GM12878 (cell line): ENCODE measurements around the gene CALM3. TPM values are rescaled to one million over a fixed set of nuclear protein-coding genes. Genes with fewer than 3 reads are reported as not detected.

ENCODE experiments used
- ATAC-seq: fragments of 200-7000 bp; cut with Tn5 transposase; 3 replicates; pipeline ENCODE4 v1.9.1; 2020; ENCODE audit warnings: mild to moderate bottlenecking, moderate library complexity
- BruUV-seq: library from RNA; stranded (reverse); fragments of 400-500 nt; replicated peaks from 2 replicates; lab custom pipeline; 2021; lab: Mats Ljungman, UMichigan
- CTCF ChIA-PET: fragments of 300-600 bp; sonication (Branson Sonifier 250); formaldehyde crosslinking; extraction: SDS; loops from one replicate; lab custom pipeline; 2021; ENCODE audit warnings: inconsistent platforms; lab: Yijun Ruan, JAX
- POLR2A ChIA-PET: fragments of 350-600 bp; formaldehyde crosslinking; extraction: SDS; loops from one replicate; lab custom pipeline; 2021; ENCODE audit warnings: inconsistent platforms; lab: Charles Lee
- RAD21 ChIA-PET: fragments of 300-600 bp; sonication (Branson Sonifier 250); formaldehyde crosslinking; loops from one replicate; lab custom pipeline; 2023; ENCODE audit warnings: antibody characterized with exemption; ENCODE audit not compliant: unreplicated experiment; lab: Charles Lee
- SMC1A ChIA-PET: fragments of 300-600 bp; sonication (Branson Sonifier 250); formaldehyde crosslinking; loops from one replicate; lab custom pipeline; 2023; ENCODE audit not compliant: unreplicated experiment, uncharacterized antibody; lab: Charles Lee
- DNase-seq: peaks from one replicate; pipeline ENCODE4 v3.0.0-alpha.2; 2011; ENCODE audit warnings: low read depth, low spot score
- FAIRE-seq: peaks from 3 replicates; lab custom pipeline; 2011; peaks lifted over from hg19 to GRCh38; lab: Jason Lieb, UNC
- H2AFZ ChIP-seq: 2 replicates; pipeline ENCODE4 v1.6.0; 2011; ENCODE audit warnings: low read depth, low read length, control low read depth; ENCODE audit not compliant: control insufficient read depth
- H3K27ac ChIP-seq: 2 replicates; pipeline ENCODE4 v1.5.1; 2011; ENCODE audit warnings: control low read depth; ENCODE audit not compliant: control insufficient read depth, insufficient read depth
- H3K27me3 ChIP-seq, 2 experiments: replicated peaks in 1 of 2; 2 replicates each; pipeline versions ENCODE4 v1.6.0 to v1.6.1; 2011; ENCODE audit warnings: low read length in 1 of 2; ENCODE audit not compliant: control insufficient read depth in 2 of 2, insufficient read depth in 2 of 2
- H3K36me3 ChIP-seq, 2 experiments: 2 replicates each; pipeline ENCODE4 v1.5.1; 2011; ENCODE audit warnings: low read length in 1 of 2; ENCODE audit not compliant: control insufficient read depth in 2 of 2, insufficient read depth in 2 of 2
- H3K4me1 ChIP-seq: 2 replicates; pipeline ENCODE4 v1.6.1; 2011; ENCODE audit warnings: mild to moderate bottlenecking, low read length, moderate library complexity, mixed read lengths; ENCODE audit not compliant: control insufficient read depth, insufficient read depth
- H3K4me2 ChIP-seq: 2 replicates; pipeline ENCODE4 v1.6.0; 2011; ENCODE audit warnings: control low read depth; ENCODE audit not compliant: control insufficient read depth, insufficient read depth
- H3K4me3 ChIP-seq: fragments of 200-600 bp; sonication (generic); 2 replicates; pipeline ENCODE4 v1.5.1; 2016
- H3K79me2 ChIP-seq: 2 replicates; pipeline ENCODE4 v1.6.0; 2011; ENCODE audit warnings: low read length; ENCODE audit not compliant: control insufficient read depth, insufficient read depth
- H3K9ac ChIP-seq: 2 replicates; pipeline ENCODE4 v1.8.0; 2011; ENCODE audit warnings: low read length, control low read depth, mixed read lengths; ENCODE audit not compliant: control insufficient read depth, insufficient read depth
- H3K9me3 ChIP-seq: replicated peaks from 3 replicates; pipeline ENCODE4 v1.5.1; 2011; ENCODE audit warnings: mild to moderate bottlenecking, low read length; ENCODE audit not compliant: control insufficient read depth, insufficient read depth
- H4K20me1 ChIP-seq: 2 replicates; pipeline ENCODE4 v1.6.0; 2011; ENCODE audit not compliant: control insufficient read depth, insufficient read depth
- BMI1 ChIP-seq: fragments of 450-650 bp; IDR thresholded peaks from 2 replicates; pipeline ENCODE4 v1.6.1; 2016; ENCODE audit warnings: mild to moderate bottlenecking, moderate library complexity, borderline replicate concordance
- CREB1 ChIP-seq: IDR thresholded peaks from 2 replicates; pipeline ENCODE4 v1.6.1; 2012; ENCODE audit warnings: low read depth, mild to moderate bottlenecking, inconsistent platforms
- NFYB ChIP-seq: IDR thresholded peaks from 2 replicates; pipeline ENCODE4 v1.6.1; 2011; ENCODE audit warnings: low read depth, mild to moderate bottlenecking, low read length, improper control_type of control experiment, moderate library complexity; ENCODE audit not compliant: insufficient read depth
- NRF1 ChIP-seq: conservative IDR thresholded peaks from 2 replicates; pipeline ENCODE4 v1.6.1; 2011; ENCODE audit warnings: mild to moderate bottlenecking, low read depth, low read length, improper control_type of control experiment
- RBBP5 ChIP-seq: fragments of 200-600 bp; sonication (generic); conservative IDR thresholded peaks from 2 replicates; pipeline ENCODE4 v1.6.1; 2016
- RFX5 ChIP-seq: IDR thresholded peaks from 2 replicates; pipeline ENCODE4 v1.6.1; 2011; ENCODE audit warnings: low read depth, low read length, improper control_type of control experiment
- SP1 ChIP-seq: IDR thresholded peaks from one replicate; pipeline ENCODE4 v1.6.1; 2011; ENCODE audit warnings: low read depth, low read length
- WGBS: methylation state at CpG from one replicate; pipeline ENCODE4 v1.1.6; 2016; ENCODE audit warnings: low lambda C conversion rate; ENCODE audit not compliant: insufficient replicate concordance, insufficient coverage; ENCODE audit errors: missing lambda C conversion rate; 5-methylcytosine and 5-hydroxymethylcytosine counted together
- in situ Hi-C: fragments of 300-500 bp; cut with MboI; formaldehyde crosslinking; loops from 9 replicates; pipeline ENCODE4 v1.14.3; 2018; ENCODE audit warnings: mixed read lengths
- intact Hi-C: fragments of 100-400 bp; cut with micrococcal nuclease; formaldehyde crosslinking; loops from one replicate; pipeline ENCODE4 v1.14.2; 2022; ENCODE audit not compliant: unreplicated experiment
- polyA plus RNA-seq, 11 experiments: library from polyadenylated mRNA; depleted of rRNA in 4 of 11; unstranded in 6 of 11; stranded (reverse) in 5 of 11; fragments of >200 nt; fragmentation: Nextera tagmentation in 4 of 11; fragmentation: Illumina TruSeq in 1 of 11; extraction: Ambion mirVana in 4 of 11; extraction: Trizol in 1 of 11; gene quantifications; 1 replicate in 1 of 11; 2 replicates in 10 of 11; pipeline versions ENCODE4 v1.2.1 to v1.2.3, GENCODE V29; 2011 to 2016; ENCODE audit warnings: inconsistent platforms in 2 of 11, missing spikeins in 2 of 11, low read depth in 1 of 11
- total RNA-seq, 4 experiments: library from RNA; depleted of rRNA in 3 of 4; stranded (reverse); fragments of >200 nt in 3 of 4; fragmentation: Illumina TruSeq in 1 of 4; extraction: Trizol in 1 of 4; gene quantifications; 2 replicates each; pipeline versions ENCODE4 v1.2.1 to v1.2.3, GENCODE V29; 2013 to 2021
- TF ChIP-seq, protein P1 (sequence below): fragments of 450-650 bp; IDR thresholded peaks from 2 replicates; pipeline ENCODE4 v1.6.1; 2017; ENCODE audit warnings: mild to moderate bottlenecking, low read depth, inconsistent platforms; ENCODE audit not compliant: poor library complexity, severe bottlenecking

Gene CALM3
- total and polyA plus RNA-seq, 10 of the 15 experiments (the other 5 are each of a cell fraction or from before 2014, with no cell fraction given), result 164 to 849 (median 347) TPM

DNA sequence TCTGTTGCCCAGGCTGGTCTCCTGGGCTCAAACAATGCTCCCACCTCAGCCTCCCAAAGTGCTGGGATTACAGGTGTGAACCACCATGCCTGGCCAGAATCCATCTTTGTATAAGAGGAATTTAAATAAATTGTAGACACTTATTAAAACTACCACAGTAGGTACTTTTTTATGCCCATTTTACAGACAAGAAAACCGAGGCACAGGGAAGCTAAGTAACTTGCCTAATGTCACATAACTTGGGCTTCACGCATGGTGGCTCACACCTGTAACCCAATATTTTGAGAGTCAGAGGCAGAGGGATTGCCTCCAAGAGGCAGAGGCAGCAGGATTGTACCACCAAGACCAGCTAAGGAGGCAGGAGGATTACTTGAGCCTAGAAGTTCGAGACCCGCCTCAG is 22.7 kb upstream of the CALM3 start:
- ChIA-PET CTCF (no interaction called here), RAD21 (no interaction called here), SMC1A (no interaction called here), POLR2A (no interaction called here)
- Histone ChIP-seq H3K4me3 (no peak overlapping the region), H3K27me3 (no peaks in the 10 kb centered on the region), H3K9me3 (no peaks in the 10 kb centered on the region), H2AFZ (no peak overlapping the region), H3K36me3 (no peaks in the 10 kb centered on the region), H3K79me2 (no peaks in the 10 kb centered on the region), H3K9ac (no peak overlapping the region), H3K4me2 (no peak overlapping the region), H3K27ac (no peak overlapping the region), H4K20me1 (no peaks in the 10 kb centered on the region), H3K4me1 (no peaks in the 10 kb centered on the region)
- no peak for DNase-seq
- intact Hi-C loops (no loop called here), in situ Hi-C loops (no loop called here)
- FAIRE-seq, result no peak
- TF ChIP-seq, protein P1, sequence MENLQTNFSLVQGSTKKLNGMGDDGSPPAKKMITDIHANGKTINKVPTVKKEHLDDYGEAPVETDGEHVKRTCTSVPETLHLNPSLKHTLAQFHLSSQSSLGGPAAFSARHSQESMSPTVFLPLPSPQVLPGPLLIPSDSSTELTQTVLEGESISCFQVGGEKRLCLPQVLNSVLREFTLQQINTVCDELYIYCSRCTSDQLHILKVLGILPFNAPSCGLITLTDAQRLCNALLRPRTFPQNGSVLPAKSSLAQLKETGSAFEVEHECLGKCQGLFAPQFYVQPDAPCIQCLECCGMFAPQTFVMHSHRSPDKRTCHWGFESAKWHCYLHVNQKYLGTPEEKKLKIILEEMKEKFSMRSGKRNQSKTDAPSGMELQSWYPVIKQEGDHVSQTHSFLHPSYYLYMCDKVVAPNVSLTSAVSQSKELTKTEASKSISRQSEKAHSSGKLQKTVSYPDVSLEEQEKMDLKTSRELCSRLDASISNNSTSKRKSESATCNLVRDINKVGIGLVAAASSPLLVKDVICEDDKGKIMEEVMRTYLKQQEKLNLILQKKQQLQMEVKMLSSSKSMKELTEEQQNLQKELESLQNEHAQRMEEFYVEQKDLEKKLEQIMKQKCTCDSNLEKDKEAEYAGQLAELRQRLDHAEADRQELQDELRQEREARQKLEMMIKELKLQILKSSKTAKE, result no peak
- TF ChIP-seq NRF1 (no peak), RBBP5 (no peak)
- 47% methylated on average over 4 of the region's 4 CpGs for WGBS
- ATAC-seq, result no peak
- no TSS peak for BruUV-seq

DNA sequence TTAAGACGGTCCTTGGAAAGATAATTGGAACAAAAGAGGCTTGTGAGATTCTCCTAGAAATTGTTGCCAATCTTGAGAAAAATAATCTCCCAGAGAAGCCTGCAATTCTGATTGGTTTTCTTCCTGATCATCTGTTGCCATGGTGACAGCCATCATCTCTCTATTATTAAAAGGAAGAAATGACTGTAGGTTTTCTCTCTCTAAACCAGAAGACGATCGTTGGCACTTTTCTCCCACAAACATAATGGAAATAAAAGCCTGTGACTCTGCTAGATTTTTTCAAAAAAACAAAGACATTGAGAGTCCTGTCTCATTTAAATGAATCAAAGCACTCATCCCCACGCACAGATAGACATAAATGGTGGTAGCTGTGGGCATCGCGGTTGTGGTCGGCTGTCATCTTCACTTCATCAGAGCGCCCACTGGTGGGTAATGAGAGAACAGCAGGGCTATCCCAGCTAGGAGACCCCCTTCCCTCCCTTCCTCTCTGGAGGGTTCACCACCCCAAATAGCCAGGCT is 21.7 kb upstream of the CALM3 start:
- intact Hi-C loops (no loop called here), in situ Hi-C loops (no loop called here)
- H3K27ac ChIP-seq, result no peak overlapping the region
- ChIA-PET SMC1A (no interaction called here), POLR2A (no interaction called here), CTCF (no interaction called here), RAD21 (no interaction called here)
- no peak overlapping the region for H3K4me2 ChIP-seq
- H4K20me1 ChIP-seq, result no peaks in the 10 kb centered on the region
- no peak overlapping the region for H3K4me3 ChIP-seq
- BruUV-seq, result no TSS peak
- no peak for ATAC-seq
- no peaks in the 10 kb centered on the region for H3K36me3 ChIP-seq
- 47% methylated on average over 8 of the region's 8 CpGs for WGBS
- no peak overlapping the region for H3K9ac ChIP-seq
- no peaks in the 10 kb centered on the region for H3K9me3 ChIP-seq
- no peaks in the 10 kb centered on the region for H3K79me2 ChIP-seq
- no peak for FAIRE-seq
- no peak overlapping the region for H2AFZ ChIP-seq
- TF ChIP-seq BMI1, result peak; percentile 58
- peak; percentile 91 for TF ChIP-seq RFX5
- TF ChIP-seq SP1, result no peak
- peak; percentile 62 for TF ChIP-seq NFYB
- TF ChIP-seq CREB1, result peak; percentile 74
- DNase-seq, result no peak
- no peaks in the 10 kb centered on the region for H3K4me1 ChIP-seq
- no peaks in the 10 kb centered on the region for H3K27me3 ChIP-seq
